ENCODE data around the gene ACTR3C.
"Not testable (repeated sequence)": the region's sequence is repeated elsewhere in the genome, so short reads cannot be mapped to it uniquely, and the experiment has no call there.

- TF ChIP-seq CTCF (IDR thresholded peaks at IDR 0.05; ENCODE audit: insufficient read depth, low read length, poor library complexity, severe bottlenecking); EZH2phosphoT487 (conservative IDR thresholded peaks at IDR 0.05; ENCODE audit: low read length): not testable (repeated sequence)
Measured at GRCh38 chr7:150276132-150276695, 47.1 kb downstream of the ACTR3C start.

All from SU-DHL-6 (cell line).